Measurements from ENCODE around the gene PJA2. TPM values are rescaled to one million over a fixed set of nuclear protein-coding genes. Genes with fewer than 3 reads are reported as not detected.

PJA2 gene, protein sequence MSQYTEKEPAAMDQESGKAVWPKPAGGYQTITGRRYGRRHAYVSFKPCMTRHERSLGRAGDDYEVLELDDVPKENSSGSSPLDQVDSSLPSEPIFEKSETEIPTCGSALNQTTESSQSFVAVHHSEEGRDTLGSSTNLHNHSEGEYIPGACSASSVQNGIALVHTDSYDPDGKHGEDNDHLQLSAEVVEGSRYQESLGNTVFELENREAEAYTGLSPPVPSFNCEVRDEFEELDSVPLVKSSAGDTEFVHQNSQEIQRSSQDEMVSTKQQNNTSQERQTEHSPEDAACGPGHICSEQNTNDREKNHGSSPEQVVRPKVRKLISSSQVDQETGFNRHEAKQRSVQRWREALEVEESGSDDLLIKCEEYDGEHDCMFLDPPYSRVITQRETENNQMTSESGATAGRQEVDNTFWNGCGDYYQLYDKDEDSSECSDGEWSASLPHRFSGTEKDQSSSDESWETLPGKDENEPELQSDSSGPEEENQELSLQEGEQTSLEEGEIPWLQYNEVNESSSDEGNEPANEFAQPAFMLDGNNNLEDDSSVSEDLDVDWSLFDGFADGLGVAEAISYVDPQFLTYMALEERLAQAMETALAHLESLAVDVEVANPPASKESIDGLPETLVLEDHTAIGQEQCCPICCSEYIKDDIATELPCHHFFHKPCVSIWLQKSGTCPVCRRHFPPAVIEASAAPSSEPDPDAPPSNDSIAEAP
- 10 to 100 TPM; 59.1 to 69.2 TPM for total RNA-seq
- 10 to 100 TPM; 23.6 to 26.5 TPM for polyA plus RNA-seq

DNA sequence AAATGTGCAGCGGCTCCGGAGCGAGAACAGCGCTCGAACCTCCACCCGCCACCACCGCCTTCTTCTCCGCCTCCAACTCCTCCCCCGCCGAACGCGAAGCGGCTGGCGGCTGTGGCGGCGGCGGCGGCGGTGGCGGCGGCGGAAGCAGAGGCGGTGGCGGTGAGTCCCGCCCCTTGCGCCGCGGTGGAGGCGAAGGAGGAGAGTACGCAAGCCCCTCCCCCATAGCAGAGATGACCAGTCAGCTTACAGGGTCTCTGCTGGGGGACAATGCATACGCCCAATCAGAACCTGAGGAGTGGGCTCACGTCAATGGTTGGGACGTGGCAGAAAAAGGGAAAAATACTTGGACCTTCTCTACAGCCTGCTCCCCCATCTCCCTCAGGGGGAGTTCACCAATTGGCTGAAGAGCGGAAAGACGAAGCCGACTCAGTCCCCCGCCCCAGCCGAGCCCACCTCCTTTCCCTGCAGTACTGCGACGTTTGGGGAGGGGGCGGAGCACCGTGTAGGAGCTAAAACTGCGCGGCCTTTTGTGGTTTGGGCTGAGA is at the start of gene PJA2:
TSS of gene PJA2 (minus strand) at position 131 of the 545 bp plus-strand sequence. CDS start 26,541 bp downstream, outside the sequence.
- no peaks in the 10 kb centered on the region for H3K36me3 ChIP-seq (ENCODE audit: control insufficient read depth in 4 of 4, insufficient read depth in 3 of 4, low read depth in 1 of 4, low read length in 3 of 4)
- under 1% methylated on average over 44 of the region's 44 CpGs for WGBS
- H3K9ac ChIP-seq (ENCODE audit: low read depth in 1 of 2, low read length in 2 of 2), result peak within 1 kb of the TSS; percentile 95 to 98
- no peaks in the 10 kb centered on the region for H3K9me3 ChIP-seq (ENCODE audit: control insufficient read depth in 4 of 4, low read length in 3 of 4)
- peak within 1 kb of the TSS; percentile 97 to 99 for H3K27ac ChIP-seq (ENCODE audit: low read depth in 1 of 2, low read length in 2 of 2)
- DNase-seq (ENCODE audit: low spot score), result peak; percentile 94
- H3K27me3 ChIP-seq (ENCODE audit: control insufficient read depth in 4 of 4, insufficient read depth in 4 of 4, low read length in 3 of 4), result no peaks in the 10 kb centered on the region
- TF ChIP-seq RXRA (IDR thresholded peaks at IDR 0.05) (peak in 1 of 2 donors; percentile 46), FOXA1 (IDR thresholded peaks at IDR 0.05) (no peak), YY1 (IDR thresholded peaks at IDR 0.05) (no peak), EGR1 (IDR thresholded peaks at IDR 0.05; ENCODE audit: low read depth in 2 of 2) (peak in 1 of 2 donors; percentile 81), FOXA2 (IDR thresholded peaks at IDR 0.05) (no peak), JUND (IDR thresholded peaks at IDR 0.05) (peak; percentile 68 to 69), GABPA (IDR thresholded peaks at IDR 0.05 in 1 of 2, conservative IDR thresholded peaks at IDR 0.05 in 1 of 2) (peak in 1 of 2 donors; percentile 81), RAD21 (IDR thresholded peaks at IDR 0.05) (peak; percentile 53 to 57), TAF1 (conservative IDR thresholded peaks at IDR 0.05) (peak; percentile 64), HNF4A (conservative IDR thresholded peaks at IDR 0.05) (peak; percentile 59 to 76), HNF4G (IDR thresholded peaks at IDR 0.05) (peak; percentile 29), SP1 (IDR thresholded peaks at IDR 0.05) (peak; percentile 94), NR2F2 (IDR thresholded peaks at IDR 0.05) (no peak)
- TF ChIP-seq, protein P1, sequence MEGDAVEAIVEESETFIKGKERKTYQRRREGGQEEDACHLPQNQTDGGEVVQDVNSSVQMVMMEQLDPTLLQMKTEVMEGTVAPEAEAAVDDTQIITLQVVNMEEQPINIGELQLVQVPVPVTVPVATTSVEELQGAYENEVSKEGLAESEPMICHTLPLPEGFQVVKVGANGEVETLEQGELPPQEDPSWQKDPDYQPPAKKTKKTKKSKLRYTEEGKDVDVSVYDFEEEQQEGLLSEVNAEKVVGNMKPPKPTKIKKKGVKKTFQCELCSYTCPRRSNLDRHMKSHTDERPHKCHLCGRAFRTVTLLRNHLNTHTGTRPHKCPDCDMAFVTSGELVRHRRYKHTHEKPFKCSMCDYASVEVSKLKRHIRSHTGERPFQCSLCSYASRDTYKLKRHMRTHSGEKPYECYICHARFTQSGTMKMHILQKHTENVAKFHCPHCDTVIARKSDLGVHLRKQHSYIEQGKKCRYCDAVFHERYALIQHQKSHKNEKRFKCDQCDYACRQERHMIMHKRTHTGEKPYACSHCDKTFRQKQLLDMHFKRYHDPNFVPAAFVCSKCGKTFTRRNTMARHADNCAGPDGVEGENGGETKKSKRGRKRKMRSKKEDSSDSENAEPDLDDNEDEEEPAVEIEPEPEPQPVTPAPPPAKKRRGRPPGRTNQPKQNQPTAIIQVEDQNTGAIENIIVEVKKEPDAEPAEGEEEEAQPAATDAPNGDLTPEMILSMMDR (IDR thresholded peaks at IDR 0.05; ENCODE audit: low read depth, low read length, missing input control), result peak; percentile 55
- TF ChIP-seq, protein P2, sequence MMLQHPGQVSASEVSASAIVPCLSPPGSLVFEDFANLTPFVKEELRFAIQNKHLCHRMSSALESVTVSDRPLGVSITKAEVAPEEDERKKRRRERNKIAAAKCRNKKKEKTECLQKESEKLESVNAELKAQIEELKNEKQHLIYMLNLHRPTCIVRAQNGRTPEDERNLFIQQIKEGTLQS (IDR thresholded peaks at IDR 0.05), result peak; percentile 75
- TF ChIP-seq, protein P3, sequence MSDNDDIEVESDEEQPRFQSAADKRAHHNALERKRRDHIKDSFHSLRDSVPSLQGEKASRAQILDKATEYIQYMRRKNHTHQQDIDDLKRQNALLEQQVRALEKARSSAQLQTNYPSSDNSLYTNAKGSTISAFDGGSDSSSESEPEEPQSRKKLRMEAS (IDR thresholded peaks at IDR 0.05), result peak; percentile 57
- TF ChIP-seq, protein P4, sequence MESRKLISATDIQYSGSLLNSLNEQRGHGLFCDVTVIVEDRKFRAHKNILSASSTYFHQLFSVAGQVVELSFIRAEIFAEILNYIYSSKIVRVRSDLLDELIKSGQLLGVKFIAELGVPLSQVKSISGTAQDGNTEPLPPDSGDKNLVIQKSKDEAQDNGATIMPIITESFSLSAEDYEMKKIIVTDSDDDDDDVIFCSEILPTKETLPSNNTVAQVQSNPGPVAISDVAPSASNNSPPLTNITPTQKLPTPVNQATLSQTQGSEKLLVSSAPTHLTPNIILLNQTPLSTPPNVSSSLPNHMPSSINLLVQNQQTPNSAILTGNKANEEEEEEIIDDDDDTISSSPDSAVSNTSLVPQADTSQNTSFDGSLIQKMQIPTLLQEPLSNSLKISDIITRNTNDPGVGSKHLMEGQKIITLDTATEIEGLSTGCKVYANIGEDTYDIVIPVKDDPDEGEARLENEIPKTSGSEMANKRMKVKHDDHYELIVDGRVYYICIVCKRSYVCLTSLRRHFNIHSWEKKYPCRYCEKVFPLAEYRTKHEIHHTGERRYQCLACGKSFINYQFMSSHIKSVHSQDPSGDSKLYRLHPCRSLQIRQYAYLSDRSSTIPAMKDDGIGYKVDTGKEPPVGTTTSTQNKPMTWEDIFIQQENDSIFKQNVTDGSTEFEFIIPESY (IDR thresholded peaks at IDR 0.05), result peak; percentile 91
- TF ChIP-seq, protein P5, sequence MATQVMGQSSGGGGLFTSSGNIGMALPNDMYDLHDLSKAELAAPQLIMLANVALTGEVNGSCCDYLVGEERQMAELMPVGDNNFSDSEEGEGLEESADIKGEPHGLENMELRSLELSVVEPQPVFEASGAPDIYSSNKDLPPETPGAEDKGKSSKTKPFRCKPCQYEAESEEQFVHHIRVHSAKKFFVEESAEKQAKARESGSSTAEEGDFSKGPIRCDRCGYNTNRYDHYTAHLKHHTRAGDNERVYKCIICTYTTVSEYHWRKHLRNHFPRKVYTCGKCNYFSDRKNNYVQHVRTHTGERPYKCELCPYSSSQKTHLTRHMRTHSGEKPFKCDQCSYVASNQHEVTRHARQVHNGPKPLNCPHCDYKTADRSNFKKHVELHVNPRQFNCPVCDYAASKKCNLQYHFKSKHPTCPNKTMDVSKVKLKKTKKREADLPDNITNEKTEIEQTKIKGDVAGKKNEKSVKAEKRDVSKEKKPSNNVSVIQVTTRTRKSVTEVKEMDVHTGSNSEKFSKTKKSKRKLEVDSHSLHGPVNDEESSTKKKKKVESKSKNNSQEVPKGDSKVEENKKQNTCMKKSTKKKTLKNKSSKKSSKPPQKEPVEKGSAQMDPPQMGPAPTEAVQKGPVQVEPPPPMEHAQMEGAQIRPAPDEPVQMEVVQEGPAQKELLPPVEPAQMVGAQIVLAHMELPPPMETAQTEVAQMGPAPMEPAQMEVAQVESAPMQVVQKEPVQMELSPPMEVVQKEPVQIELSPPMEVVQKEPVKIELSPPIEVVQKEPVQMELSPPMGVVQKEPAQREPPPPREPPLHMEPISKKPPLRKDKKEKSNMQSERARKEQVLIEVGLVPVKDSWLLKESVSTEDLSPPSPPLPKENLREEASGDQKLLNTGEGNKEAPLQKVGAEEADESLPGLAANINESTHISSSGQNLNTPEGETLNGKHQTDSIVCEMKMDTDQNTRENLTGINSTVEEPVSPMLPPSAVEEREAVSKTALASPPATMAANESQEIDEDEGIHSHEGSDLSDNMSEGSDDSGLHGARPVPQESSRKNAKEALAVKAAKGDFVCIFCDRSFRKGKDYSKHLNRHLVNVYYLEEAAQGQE (IDR thresholded peaks at IDR 0.05), result no peak
- H3K4me3 ChIP-seq (ENCODE audit: low read depth in 1 of 3, low read length in 3 of 3), result peak within 1 kb of the TSS; percentile 76 to 93 (median 92)
- peaks cover 3 to 31% (median 23%) of the 10 kb centered on the region in 4 donors for H3K4me1 ChIP-seq (ENCODE audit: control insufficient read depth in 4 of 4, insufficient read depth in 4 of 4, low read length in 3 of 4)
